Nephron (organoid): ENCODE results near the gene C19orf73.
A peak's percentile ranks its signal among the peaks of the same experiment; 100 is the strongest.

Experiments used
- H3K27ac Mint-ChIP-seq, 3 experiments: 2 replicates each; pipeline ENCODE4 v1.8.0; 2020; ENCODE audit warnings: mixed read lengths in 3 of 3, mild to moderate bottlenecking in 2 of 3, moderate library complexity in 1 of 3
- H3K27me3 Mint-ChIP-seq: 2 replicates; pipeline ENCODE4 v1.8.0; 2021; ENCODE audit warnings: low read depth, mild to moderate bottlenecking, moderate library complexity, mixed read lengths
- H3K36me3 Mint-ChIP-seq: 2 replicates; pipeline ENCODE4 v1.8.0; 2020; ENCODE audit warnings: low read depth, mixed read lengths
- H3K4me1 Mint-ChIP-seq: 2 replicates; pipeline ENCODE4 v1.8.0; 2020; ENCODE audit warnings: mixed read lengths
- H3K4me3 Mint-ChIP-seq, 3 experiments: 2 replicates each; pipeline ENCODE4 v1.8.0; 2020; ENCODE audit warnings: mild to moderate bottlenecking in 3 of 3, mixed read lengths in 3 of 3, moderate library complexity in 2 of 3
- H3K9me3 Mint-ChIP-seq: 2 replicates; pipeline ENCODE4 v1.8.0; 2020; ENCODE audit warnings: mixed read lengths
- TF ChIP-seq, protein P1 (sequence below), 3 experiments: fragments of 200-600 bp; sonication (generic); IDR thresholded peaks; one replicate each; pipeline ENCODE4 v1.5.0; 2021; ENCODE audit warnings: antibody characterized with exemption in 3 of 3; ENCODE audit not compliant: unreplicated experiment in 3 of 3

Gene C19orf73

DNA sequence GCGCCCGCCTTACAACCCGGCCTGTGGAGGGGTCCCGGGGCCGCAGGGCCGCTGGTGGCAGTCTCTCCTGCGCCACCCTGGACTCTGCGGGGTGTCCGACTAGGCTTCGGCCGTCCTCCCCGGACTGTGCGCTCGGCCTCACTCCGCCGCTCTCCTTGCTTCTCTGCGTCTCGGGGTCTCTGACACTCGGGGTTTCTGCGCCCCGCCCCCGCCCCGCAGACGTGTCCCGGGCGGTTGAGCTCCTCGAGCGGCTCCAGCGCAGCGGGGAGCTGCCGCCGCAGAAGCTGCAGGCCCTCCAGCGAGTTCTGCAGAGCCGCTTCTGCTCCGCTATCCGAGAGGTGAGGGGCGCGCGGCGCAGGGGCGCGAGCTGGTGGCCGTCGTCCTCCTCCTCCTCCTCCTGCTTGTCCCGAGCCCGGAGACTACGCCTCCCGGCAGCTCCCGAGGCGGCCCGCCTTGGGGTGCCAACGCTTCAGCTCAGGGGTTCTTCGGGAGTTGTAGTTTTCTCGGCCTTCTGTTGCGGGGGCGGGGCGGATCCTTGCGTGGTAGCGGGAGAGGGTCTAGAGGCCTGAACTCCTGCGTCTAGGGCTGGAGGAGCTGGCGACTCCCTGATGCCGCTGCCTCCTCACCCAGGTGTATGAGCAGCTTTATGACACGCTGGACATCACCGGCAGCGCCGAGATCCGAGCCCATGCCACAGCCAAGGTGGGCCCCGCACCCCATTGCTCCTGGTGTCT lies 4.1 kb downstream of the C19orf73 start:
- H3K27me3 Mint-ChIP-seq = no peaks in the 10 kb centered on the region
- peak overlapping the region; percentile 75 to 82 (median 78) for H3K27ac Mint-ChIP-seq
- peaks cover 3% of the 10 kb centered on the region for H3K36me3 Mint-ChIP-seq
- TF ChIP-seq, protein P1, sequence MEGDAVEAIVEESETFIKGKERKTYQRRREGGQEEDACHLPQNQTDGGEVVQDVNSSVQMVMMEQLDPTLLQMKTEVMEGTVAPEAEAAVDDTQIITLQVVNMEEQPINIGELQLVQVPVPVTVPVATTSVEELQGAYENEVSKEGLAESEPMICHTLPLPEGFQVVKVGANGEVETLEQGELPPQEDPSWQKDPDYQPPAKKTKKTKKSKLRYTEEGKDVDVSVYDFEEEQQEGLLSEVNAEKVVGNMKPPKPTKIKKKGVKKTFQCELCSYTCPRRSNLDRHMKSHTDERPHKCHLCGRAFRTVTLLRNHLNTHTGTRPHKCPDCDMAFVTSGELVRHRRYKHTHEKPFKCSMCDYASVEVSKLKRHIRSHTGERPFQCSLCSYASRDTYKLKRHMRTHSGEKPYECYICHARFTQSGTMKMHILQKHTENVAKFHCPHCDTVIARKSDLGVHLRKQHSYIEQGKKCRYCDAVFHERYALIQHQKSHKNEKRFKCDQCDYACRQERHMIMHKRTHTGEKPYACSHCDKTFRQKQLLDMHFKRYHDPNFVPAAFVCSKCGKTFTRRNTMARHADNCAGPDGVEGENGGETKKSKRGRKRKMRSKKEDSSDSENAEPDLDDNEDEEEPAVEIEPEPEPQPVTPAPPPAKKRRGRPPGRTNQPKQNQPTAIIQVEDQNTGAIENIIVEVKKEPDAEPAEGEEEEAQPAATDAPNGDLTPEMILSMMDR (IDR thresholded peaks at IDR 0.05; ENCODE audit: unreplicated experiment in 3 of 3) = no peak
- H3K4me1 Mint-ChIP-seq = peaks cover 37% of the 10 kb centered on the region
- H3K4me3 Mint-ChIP-seq = peak overlapping the region; percentile 87 to 93 (median 90)
- no peaks in the 10 kb centered on the region for H3K9me3 Mint-ChIP-seq

DNA sequence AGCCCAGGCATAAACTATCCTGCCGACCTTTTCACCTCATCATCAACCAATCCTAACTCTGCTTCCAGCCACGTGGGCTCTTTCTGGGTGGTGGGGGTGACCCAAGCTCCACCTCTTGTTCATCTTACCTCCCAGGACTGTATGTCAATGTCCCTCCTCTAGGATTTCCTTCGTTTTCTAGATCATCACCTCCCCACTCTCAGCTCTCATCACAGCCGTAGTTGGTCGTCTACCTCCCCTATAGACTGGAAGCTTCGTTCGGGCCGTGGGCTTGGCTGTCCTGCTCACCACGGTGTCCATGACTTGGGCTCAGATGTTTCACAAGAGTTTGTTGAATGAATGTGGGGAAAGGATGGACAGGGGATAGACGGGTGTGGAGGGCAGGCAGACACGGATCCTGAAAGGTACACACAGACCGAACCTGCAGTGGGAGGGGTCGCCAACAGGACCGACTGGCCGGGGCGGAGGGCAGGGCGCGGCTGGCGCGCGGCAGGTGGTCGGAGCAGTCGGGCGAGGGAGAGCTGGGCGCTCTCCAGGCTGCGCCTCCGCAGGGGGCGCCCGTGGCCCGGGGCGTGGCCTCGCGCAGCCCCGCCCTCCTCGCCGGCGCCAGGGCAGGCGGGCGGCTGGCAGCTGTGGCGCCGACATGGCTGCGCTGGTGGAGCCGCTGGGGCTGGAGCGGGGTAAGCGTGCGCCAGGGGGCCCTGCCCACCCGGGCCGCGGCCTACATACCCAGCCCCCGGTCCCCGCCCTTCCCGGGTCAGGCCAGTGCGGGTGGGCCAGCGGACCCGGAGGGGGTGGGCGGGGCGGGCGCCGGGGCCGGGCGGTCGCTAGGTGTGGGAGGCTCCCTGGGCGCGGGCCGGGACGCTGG lies 4.9 kb downstream of the C19orf73 start, which contains the start of gene LIN7B:
Gene LIN7B (plus strand): TSS at position 609 of the 868 bp plus-strand sequence. CDS start 35 bp downstream, at position 644.
- Mint-ChIP-seq H3K27me3 (no peaks in the 10 kb centered on the region), H3K4me1 (peaks cover 37% of the 10 kb centered on the region), H3K27ac (peak within 1 kb of the TSS; percentile 75 to 82 (median 78)), H3K36me3 (peaks cover 8% of the 10 kb centered on the region), H3K4me3 (peak within 1 kb of the TSS; percentile 87 to 93 (median 90)), H3K9me3 (no peaks in the 10 kb centered on the region)
- TF ChIP-seq, protein P1 (IDR thresholded peaks at IDR 0.05; ENCODE audit: unreplicated experiment in 3 of 3) = peak; percentile 20 to 48 (median 26)

DNA sequence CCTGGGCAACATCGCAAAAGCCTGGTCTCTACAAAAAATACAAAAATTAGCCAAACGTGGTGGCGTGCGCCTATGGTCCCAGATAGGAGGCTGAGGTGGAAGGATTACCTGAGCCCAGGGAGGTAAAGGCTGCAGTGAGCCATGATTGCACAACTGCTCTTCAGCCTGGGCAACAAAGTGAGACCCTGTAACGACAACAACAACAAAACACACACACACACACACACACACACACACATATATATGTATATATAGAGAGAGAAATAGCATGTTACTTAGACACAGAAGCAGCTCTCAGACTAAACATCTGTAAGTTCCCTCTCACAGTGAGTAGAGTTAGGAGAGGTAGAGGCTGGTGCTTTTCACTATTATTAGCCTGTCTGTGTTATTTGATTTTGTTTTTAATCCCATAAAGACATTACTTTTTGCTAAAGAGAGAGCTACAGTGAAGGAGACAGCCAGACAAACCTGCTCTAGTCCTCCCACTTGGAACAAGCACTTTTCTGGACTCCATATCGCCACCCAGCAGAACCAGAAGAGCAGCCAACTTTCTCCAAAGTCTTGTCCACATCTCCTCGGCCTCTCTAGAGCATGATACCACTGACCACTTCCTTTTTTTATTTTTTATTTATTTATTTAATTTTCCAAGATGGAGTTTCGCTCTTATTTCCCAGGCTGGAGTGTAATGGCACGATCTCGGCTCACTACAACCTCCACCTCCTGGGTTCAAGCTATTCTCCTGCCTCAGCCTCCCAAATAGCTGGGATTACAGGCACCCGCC lies 7.5 kb downstream of the C19orf73 start:
- Mint-ChIP-seq H3K36me3 (peaks cover 25% of the 10 kb centered on the region), H3K9me3 (no peaks in the 10 kb centered on the region), H3K27me3 (no peaks in the 10 kb centered on the region), H3K27ac (peak overlapping the region; percentile 38 to 61 (median 59)), H3K4me1 (peaks cover 21% of the 10 kb centered on the region), H3K4me3 (peak overlapping the region; percentile 25 to 81 (median 75))
- TF ChIP-seq, protein P1 (IDR thresholded peaks at IDR 0.05; ENCODE audit: unreplicated experiment in 3 of 3) = no peak

DNA sequence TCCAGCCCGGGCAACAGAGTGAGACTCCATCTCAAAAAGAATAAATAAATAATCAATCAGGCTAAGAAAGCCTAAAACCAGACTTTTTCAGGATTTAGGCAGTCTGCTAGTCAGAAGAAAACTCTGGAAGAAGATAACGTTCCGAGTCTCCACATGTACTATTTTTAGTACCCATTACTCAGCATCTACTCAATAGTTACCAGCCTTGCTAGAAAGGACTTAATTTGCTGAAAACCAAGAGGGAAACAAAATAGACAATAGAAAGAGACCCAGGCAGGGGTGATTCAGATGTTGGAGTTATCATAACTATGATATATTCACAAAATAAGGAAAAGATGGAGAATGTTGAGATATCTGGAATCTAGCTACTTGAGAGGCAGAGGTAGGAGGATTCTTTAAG lies 8.4 kb downstream of the C19orf73 start:
- TF ChIP-seq, protein P1 (IDR thresholded peaks at IDR 0.05; ENCODE audit: unreplicated experiment in 3 of 3) = no peak
- no peaks in the 10 kb centered on the region for H3K9me3 Mint-ChIP-seq
- H3K27me3 Mint-ChIP-seq = no peaks in the 10 kb centered on the region
- peak overlapping the region in 2 of 3 experiments; percentile 9 to 15 for H3K27ac Mint-ChIP-seq
- peak overlapping the region; percentile 14 to 81 (median 38) for H3K4me3 Mint-ChIP-seq
- H3K4me1 Mint-ChIP-seq = peaks cover 18% of the 10 kb centered on the region
- H3K36me3 Mint-ChIP-seq = peaks cover 30% of the 10 kb centered on the region

DNA sequence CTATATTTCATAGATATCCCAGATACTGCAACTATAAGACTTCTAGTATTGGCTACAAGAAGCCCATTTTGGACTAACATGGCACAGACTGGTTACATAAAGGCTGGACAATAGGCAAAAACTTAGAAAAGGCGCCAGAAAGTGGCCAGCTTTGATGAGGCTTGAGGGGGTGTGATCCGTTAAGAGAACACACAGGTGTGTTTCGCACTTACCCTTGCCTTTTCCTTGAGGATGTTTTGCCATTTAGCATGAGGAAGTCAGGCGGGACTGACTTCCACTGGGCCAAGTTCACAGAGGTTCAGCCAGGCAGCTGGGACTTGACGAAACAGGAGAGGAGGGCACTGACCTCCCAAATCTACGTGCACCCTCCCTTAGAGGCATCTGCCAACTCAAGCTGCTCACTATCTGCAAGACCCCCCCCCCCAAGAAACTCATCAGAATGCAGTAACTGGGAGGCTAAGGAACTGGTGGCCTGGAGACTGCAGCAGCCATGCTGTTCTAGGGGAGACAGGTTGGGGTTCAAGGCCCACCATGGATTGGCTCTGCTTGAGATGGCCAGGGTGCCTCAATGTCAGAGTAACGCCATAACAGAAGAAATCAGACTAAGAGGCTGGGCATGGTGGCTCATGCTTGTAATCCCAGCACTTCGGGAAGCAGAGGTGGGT lies 9.2 kb downstream of the C19orf73 start:
- Mint-ChIP-seq H3K9me3 (no peaks in the 10 kb centered on the region), H3K27me3 (no peaks in the 10 kb centered on the region), H3K4me1 (peaks cover 17% of the 10 kb centered on the region), H3K36me3 (peaks cover 36% of the 10 kb centered on the region), H3K4me3 (no peak overlapping the region), H3K27ac (no peak overlapping the region)
- TF ChIP-seq, protein P1 (IDR thresholded peaks at IDR 0.05; ENCODE audit: unreplicated experiment in 3 of 3) = no peak
